H7 (cell line): ENCODE data around the gene CPLX4. TPM values are rescaled to one million over a fixed set of nuclear protein-coding genes. Genes with fewer than 3 reads are reported as not detected.
"Not testable (repeated sequence)": the region's sequence is repeated elsewhere in the genome, so short reads cannot be mapped to it uniquely, and the experiment has no call there.

Source experiments
- DNase-seq: peaks from one replicate; pipeline ENCODE4 v3.0.0; 2012
- H3K27me3 ChIP-seq: 2 replicates; pipeline ENCODE4 v1.6.0; 2011; ENCODE audit warnings: mild to moderate bottlenecking, low read length; ENCODE audit not compliant: control insufficient read depth, insufficient read depth
- H3K36me3 ChIP-seq: replicated peaks from 2 replicates; pipeline ENCODE4 v1.5.1; 2011; ENCODE audit warnings: low read length; ENCODE audit not compliant: control insufficient read depth, insufficient read depth
- H3K4me3 ChIP-seq: 2 replicates; pipeline ENCODE4 v1.5.1; 2011; ENCODE audit warnings: low read depth, mild to moderate bottlenecking, control low read depth, low read length, moderate library complexity; ENCODE audit not compliant: insufficient read depth
- total RNA-seq: library from RNA; depleted of rRNA; stranded (reverse); fragments of >200 nt; shearing (Covaris generic); gene quantifications from 2 replicates; pipeline ENCODE4 v1.2.3, GENCODE V29; 2014; rRNA removed

CPLX4 gene
- total RNA-seq, 1 experiment from 2014 or later = not detected

GRCh38 chr18:59261842-59262241 is 56.6 kb downstream of the CPLX4 start:
- DNase-seq, H3K4me3 ChIP-seq: not testable (repeated sequence)
- peaks cover 44% of the 10 kb centered on the region for H3K27me3 ChIP-seq

GRCh38 chr18:59255491-59255890 is 63.0 kb downstream of the CPLX4 start:
- H3K36me3 ChIP-seq, H3K4me3 ChIP-seq, H3K27me3 ChIP-seq, DNase-seq: not testable (repeated sequence)

More at GRCh38 chr18:59261842-59262241, 56.6 kb downstream of the CPLX4 start:
- not testable (repeated sequence) for H3K36me3 ChIP-seq

GRCh38 chr18:59249199-59249774 is 69.2 kb downstream of the CPLX4 start:
- Histone ChIP-seq H3K27me3 (peaks cover 14% of the 10 kb centered on the region), H3K36me3 (no peaks in the 10 kb centered on the region), H3K4me3 (no peak overlapping the region)
- DNase-seq = peak; percentile 63

- Histone ChIP-seq H3K36me3 (no peaks in the 10 kb centered on the region), H3K27me3 (peaks cover 14% of the 10 kb centered on the region), H3K4me3 (no peak overlapping the region)
- no peak for DNase-seq
These were observed 71.7 kb downstream of the CPLX4 start for GRCh38 chr18:59246796-59247195.

Other genes starting within 250 kb of the CPLX4 start
- gene SEC11C, start 178.8 kb downstream of the CPLX4 start, total RNA-seq = 17.4 and 26.9 TPM in 2 replicates
- gene GRP, start 98.5 kb downstream of the CPLX4 start, total RNA-seq = 0.42 TPM in 1 of 2 replicates, not detected in the other
- not detected in 2 replicates for gene RAX, start 45.2 kb downstream of the CPLX4 start, total RNA-seq
- gene LMAN1, start 40.6 kb upstream of the CPLX4 start, total RNA-seq = 65.7 and 75.2 TPM in 2 replicates